ENCODE data around the gene DSG4.

Gene DSG4

DNA sequence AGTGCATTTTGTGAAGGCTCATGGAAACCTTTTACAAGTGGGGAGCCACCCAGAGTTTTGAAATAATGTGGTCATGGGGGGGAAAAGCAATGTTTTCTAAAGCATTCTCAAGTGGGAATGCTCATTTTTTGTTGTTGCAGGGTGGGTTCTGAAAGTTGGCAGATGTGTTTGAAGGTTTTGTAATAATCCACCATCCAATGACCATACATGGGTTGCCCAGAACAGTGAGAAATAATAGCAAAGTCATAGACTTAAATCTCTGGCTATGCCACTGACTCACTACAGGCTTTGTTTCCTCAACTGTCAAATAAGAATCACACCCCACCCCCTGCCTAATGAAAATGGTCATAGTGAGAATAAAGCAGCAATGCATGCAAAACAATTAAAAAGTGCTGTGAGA is 73.8 kb downstream of the DSG4 start:
- DNase-seq: no peak

DNA sequence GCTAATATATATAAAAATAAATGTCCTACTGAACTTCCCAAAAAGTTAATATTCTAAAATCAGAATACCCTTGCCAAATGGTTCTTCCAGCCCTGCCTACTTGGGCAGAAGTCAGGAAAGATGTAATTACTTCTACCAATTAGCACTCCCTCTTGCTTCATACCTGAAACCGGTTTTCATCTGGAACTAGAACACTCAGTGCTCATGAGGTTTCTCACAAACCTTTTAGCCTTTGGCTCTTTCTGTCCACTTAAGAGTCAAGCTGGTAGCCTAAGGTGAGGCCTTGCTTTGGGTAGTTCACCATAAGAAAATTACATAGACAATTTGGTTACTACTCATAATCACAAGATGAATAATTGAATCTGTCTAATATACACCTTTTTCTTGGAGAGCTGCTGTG is 75.0 kb downstream of the DSG4 start:
- DNase-seq: no peak

DNA sequence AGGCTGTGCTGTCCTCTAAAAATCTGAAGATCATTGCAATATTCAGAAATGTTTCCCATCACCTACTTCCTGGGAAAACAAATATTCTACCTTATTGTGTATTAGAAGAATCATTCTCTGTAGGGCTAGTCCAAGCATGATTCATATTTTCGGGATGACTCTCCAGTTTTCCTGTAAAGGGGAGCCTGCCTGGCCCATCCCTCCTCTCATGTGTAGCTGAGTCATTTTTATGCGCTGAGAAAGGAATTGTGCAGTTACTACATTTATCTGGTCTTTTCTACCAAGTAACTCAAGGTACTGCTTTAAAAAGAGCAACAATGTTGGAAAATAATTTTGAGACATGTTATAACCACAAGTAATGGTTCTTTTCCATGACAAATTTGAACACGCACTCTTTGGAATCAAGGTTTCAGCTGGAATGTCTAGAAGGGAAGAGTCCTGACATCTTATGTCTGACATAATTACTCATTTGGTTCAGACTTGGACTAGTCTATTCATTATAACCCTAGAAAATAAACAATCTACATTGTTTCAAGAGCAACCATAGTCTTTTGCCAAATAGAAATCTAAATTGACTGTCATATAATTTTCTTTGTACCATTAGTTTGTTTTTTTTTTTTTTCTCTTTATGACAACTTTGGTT is 77.6 kb downstream of the DSG4 start:
- DNase-seq: peak; percentile 78

All from NCI-H226 (cell line).